GM21529 (cell line): ENCODE measurements around the gene MSN.

Experiments
- ATAC-seq: cut with Tn5 transposase; IDR thresholded peaks from one replicate; pipeline ENCODE4 v1.9.1; 2021; ENCODE audit not compliant: unreplicated experiment

MSN gene

DNA sequence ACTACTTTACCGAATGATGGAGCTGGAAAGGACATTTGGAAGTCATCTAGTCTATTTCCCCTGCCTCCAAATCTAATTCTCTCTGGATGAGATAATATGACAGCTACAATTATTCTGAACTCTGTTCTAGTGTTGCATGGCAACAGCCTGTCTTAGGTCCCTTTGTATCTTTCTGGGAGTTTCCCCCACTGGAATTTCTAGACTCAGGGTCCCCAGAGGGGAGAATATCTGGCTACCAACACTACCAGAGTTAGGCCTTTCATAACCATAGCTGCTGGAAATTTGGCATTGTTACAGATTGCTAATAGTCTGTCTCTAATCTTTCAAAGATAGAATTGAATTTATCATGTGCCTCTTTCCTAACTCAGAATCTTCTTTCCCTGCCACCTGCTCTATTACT lies 4.5 kb downstream of the MSN start:
- ATAC-seq = no peak

DNA sequence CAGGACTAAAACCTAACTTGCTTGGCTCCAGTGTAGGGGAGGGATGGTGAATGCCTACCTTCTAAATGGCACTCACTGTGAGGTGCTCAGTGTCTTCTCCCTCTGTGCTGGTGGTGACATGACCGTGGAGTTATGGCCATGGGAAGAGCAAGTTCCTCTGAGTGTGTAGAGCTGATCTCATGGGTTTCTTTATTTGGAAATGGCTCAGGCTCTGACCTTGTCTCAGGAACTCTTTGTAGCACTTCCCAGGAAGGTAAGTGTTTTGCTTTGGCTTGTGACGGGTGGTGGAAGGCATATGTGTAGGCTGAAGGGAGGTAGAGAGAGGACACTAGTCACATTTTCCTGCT lies 6.4 kb downstream of the MSN start:
- ATAC-seq = no peak

DNA sequence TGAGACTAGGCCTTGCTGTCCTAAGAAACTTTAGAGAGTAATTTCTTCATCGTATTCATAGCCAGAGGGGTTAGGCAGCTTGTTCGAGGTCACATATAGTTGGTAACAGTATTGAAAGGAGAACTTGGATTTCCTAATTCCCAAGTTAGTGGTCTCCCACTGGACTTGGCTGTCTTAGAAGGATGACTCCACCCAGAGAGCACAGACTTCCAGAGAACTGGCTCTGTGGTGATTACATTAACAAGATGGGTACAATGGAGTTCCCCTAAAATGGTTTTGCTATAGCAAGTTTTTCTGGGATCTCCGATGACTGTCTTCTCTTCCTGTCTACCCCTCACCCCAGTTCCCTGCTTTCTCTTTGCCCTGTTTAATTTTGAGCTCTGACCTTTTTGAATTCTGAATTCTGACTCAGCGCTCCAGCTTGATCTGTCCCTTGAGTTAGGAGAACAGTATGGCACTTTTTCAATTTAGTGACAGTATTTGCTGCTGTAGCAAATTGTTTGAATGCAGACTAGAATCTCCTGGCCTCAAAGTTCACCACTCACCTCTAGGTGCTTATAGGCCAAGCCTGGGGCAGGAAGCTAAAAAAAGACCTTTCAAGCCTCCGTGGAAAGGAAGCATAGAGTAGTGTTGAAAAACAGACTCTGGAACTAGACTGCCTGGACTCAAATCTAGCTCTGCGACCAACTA lies 6.9 kb downstream of the MSN start:
- no peak for ATAC-seq

DNA sequence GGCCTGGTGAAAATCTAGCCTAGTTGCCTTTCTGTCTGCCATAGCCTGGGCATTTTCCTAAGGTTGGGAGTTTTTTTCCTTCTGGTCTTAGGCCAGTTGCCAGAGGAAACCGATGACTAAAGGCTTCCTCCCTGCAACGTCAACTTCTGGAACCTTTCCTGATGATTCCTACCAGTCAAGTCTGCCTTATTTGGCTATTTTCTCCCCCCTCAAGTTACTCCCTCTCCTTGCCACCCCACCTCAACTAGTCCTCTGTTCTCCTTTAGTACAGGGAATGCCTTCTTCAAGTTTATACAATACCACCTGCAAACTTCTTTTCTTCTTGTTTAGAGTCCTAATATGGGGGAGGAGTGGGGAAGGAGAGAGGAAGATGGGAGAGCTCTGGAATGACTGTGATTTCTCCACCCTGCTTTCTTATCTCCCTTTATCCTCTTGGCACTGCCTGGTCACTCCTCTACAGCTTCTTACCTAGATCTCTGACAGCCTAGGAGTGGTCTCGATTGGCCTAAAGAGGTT lies 10.6 kb downstream of the MSN start:
- no peak for ATAC-seq

DNA sequence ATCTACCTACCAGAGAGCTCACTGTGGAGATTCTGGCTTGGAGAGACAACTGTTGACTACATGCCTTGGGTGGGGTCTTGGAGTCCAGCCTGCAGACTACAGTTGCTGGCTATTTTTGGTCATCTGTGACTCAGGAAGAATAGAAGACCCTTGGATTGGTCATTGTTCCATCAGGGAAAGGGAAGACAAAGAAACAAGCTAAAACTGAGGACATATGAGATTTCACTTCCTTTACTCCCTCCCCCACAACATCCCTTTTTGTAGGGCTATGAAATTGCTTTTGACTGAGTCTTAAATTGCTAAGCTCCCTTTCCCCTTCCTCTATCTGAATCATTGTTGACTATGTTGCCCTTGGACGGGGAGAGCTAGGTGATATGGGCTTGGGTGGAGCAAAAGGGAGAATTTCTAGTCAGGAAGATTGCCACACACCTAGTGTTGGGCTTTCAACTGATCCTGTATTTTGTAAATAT lies 11.7 kb downstream of the MSN start:
- ATAC-seq = no peak

DNA sequence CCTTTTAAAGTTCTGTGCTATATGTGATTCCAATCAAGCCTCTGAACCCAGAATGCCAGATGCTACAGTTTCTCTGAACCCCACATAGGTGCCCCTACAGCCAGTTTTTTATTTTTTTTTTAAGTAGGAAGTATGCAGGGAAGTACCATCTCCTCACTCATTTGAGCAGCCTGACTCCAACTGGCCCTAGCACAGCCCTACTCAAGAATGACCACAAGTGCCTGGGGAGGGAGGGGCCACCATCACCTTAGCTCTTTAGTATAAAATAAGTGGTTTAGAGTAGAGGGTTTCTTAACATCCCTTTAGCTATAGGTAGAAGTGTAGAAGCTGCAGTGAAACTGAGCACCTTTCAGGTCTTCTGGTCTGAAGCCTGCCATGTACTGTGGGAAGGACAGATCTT lies 14.4 kb downstream of the MSN start:
- ATAC-seq = no peak

DNA sequence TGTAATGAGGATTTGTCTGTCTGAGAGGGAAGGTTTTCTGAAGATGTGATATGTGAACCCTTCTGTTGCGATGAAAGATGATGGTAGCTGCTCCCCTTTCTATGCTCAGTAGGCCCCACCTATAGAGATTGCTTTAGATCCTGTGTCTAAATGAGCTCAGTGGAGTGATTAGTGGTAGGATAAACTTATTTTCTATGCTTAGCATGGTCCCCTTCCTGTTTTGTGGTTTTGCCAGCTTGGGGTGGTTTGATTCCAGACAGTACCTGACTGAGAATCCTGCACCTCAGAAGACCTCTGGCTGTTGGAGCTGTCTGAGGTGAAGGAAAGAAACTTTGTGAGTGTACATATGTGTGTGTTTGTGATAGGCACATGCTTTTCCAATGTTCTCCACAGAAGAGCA lies 17.7 kb downstream of the MSN start:
- ATAC-seq = no peak

DNA sequence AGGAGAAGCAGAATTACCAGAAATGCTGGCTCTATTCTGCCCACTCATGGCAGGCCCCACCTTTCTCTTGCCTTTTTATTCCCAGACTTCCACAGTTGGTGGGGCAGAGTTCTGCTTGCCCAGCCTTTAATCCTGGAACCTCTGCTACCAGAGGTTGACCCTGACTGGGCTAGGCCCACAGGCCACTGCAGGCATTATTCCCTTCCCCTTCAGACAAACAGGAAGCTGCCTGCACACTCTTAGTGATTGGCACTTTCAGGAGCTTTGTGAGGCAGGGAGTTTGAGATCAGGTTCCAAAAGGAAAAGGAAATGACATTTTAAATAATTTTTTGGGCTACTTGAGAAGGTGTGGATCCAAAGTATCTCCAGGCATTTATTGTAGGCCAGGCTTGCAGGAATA lies 18.8 kb downstream of the MSN start:
- no peak for ATAC-seq

DNA sequence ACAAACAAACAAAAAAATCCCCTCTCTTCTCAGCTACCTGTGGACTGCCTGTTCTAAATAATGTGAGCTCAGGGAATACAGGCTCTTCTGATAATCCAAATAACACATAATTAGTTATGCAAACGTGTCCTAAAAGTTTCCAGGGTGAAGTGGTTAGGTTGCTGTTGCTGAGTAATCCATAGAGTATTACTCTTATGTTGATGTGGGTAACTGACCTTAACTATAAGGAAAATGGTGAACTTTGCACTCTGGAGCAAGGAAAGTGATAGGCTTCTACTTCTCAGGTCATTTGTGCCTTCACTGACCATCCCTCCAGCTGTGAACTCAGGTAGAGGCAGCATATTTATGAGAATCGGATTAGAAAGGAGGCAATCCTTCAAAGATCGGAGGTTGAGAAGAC lies 19.9 kb downstream of the MSN start:
- no peak for ATAC-seq

DNA sequence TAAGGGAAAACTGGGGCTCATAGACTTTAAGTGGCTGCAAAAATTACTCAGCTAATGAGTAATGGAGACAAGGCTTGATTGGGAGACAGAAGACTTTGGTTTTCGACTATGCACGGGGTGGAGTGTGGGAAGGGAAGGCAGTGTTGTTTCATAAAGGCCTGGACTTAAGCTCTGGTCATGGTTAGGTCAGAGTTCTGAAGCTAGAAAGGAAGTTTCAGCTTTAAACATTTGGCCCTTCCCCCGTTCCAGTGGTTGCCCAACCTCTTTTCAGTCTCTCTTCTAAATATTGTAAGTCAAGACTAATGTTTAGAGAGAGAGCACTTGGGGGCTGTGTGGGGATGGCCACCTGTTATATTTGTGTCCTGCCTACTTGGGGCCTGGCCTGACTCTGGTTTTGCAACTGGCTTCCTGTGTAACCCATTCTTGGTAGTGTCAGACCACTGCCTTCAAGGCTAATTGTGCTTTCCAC lies 21.0 kb downstream of the MSN start:
- peak; percentile 91 for ATAC-seq

DNA sequence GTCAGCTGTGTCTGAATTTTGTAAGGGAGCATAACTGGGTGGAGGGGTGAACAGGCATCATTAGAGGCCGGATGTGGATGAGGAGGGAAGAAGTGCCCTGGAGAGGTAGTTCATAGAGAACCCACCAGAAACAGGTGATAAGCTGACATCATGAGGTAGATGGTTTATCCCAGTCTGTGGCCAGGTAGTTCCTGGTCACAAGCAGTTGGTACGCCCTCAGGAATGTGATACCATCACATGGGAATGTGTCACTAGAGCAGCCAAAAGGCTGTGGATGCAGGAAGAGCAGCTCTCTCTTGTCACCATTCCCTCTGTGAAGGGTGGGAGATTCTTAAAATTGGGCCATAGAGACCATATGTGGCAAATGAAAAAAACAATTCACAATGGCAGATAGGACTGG lies 21.9 kb downstream of the MSN start:
- ATAC-seq = no peak

DNA sequence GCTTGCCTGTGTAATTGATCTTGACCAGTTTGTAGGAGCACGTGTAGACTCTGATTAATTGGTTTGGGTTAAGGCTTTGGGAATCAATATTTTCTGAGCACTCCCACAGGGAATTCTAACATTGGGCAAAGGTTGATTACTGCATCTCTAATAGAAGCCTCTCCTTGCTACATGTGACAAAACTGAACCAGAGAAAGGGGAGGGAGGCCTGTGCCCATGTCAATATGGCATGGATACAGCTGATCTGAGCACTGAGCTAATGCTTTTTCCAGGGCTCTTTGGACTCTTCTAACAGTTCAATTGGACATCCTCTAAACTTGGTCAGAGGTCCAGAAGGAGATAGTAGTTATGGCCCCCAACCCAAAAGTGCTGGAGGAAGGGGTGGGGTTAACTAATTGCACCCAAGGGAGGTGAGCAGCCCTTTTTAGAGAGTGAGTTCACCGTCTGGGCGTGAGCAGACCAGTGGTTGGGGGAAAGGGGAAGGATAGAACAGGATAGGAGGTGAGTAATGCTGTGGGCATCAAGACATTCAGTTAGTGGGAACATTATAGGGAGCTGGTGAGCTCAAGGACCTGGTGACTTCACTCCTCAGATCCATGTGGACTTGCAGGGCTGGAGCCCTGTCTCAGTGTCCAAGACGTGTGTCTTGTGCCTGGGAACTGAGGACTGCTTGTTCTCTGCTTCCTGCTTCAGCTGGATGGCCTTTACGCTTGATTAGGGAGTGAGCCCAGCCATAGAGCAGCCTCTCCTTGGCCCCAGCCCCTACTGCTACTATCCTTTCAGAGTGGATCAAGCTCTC lies 22.8 kb downstream of the MSN start:
- no peak for ATAC-seq

DNA sequence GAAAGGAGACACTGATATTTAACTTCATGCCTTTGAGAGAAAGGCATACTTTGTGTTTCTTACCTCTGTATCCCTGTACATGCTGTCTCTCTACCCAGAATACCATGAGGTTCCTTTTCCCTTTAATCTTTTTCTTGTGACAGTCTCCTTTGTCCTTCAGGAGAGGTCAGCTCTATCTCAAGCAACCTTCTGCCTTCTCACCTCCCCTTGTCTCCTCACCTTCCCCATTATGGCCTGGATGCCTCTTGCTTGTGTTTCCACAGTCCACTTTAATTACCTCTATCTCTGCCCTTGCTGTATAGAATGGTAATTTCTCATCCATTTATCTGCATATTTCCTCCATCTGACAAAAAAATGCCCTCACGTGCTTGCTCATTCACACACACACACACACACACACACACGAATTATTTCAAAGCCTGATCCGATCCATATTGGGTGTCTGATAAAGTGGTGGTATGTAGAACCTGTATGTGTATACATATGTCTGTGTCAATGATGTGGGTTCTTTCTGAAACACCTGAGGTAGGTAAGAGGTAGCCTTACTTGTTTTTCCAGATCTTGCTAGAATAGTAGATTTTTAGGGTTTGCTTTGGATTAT lies 28.5 kb downstream of the MSN start:
- ATAC-seq = no peak

DNA sequence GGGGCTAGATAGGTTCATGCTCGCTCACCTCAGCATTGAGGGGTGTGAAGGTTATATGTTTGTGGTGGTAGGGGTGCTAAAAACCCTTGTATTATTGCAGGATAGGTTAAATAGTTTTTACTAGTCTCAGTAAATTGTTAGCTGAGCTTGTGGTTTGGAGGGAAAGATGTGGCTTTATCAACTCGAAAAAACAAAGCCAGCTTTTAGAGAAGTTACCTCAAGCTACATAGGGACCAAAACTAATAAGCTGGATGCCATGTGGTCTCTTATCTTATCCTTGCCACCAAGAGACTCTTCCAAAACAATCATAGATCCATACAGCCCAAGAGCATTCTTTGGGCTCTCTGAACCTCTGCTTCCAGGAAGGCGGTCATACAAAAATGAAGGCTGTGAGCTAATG lies 29.2 kb downstream of the MSN start:
- no peak for ATAC-seq

DNA sequence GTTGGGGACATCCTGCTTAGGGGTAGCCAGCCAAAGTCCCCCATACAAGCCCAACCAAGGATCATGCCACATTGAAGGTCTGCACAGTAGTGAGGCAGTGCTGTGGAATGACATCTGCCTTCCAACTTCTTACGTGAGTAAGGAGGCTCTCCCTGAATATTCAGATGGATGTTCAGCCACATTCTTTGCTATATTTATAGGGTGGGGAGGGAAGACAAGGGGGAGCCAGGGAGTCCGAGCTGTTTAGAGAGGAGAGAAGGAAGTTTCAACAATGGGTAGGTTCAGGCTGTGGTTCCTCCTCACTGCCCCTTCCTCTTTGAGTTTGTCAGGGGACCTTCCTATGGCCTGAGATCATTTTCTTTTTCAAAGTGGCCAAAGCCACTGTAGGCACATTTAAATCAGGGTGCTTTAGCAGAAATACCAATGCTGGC lies 29.8 kb downstream of the MSN start:
- no peak for ATAC-seq

DNA sequence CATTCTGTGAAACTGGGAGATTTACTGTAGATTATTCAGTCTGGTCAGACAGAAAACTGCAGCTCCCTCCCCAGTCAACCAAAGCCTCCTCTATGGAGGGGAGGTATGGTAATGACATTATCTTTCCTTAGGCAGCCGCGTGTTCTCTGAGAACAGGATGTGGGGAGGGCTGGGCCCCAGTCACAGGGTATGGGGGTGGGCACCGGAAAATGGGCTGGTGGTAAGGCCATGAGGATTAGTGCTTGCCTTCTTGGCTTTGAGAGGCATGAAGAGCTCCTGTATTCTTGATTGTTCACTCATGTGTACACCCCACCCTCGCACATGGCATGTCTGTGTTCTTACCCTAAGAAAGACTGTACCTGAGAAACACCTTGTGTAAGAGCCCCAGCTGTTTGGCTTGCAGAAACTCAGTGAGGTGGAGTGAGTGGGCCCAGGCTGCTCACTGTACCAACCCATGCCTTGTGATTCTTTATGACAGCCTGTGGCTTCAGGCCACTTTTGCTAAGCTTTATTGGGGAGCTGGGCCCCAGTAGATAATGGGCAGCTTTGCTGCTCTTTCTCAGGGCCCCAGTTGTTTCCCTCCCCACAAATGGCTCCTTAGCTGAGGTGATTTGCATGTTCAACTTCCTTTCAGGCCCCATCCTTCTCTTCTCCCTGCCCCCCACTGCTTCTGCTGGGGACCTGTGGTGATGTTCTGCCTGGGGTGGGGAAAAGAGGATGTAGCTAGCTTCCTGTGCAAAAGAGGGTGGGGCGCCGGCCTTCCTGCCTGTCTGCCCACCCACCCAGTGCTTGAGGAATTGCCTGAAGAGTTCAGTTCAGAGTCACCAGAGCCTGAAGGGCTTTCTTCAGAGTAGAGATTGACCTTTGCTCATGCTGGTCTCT lies 30.7 kb downstream of the MSN start:
- ATAC-seq = peak; percentile 65

DNA sequence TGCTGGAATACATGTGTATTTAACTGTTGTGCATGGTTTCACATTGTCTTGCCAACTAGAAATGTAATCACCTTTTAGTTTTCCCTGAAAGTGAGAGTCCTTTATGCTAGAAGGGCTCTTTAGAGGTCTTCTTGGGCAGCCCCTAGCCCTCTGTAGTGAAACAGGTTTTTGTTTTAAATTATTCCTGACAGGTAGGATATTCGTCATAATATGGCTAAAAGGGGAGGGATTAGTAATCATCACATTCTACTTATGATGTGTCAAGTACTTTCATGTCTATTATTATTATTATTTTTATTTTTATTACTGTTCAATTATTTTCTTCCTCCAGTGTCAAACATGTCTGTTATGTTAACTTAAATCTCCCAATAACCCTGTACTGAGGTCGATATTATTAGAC lies 35.5 kb downstream of the MSN start:
- no peak for ATAC-seq

DNA sequence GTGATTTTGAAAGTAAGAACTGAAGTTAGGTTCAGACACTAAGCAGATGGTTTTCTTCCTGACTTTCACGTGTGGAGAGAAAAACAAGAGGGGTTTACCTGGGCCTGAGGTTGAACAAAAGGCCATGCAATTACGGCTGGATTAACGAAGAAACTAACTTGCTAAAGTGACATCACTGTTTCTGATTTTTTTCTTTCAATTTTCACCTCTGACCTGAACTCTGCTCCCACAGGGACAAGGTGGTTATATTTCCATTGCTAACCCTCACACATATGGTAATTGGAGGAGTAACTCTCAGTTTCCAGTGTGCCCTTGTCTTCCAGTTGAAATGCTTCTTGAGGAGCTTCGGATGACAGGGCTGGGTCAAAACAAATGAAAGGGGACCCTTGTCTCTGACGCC lies 38.0 kb downstream of the MSN start:
- ATAC-seq = no peak

DNA sequence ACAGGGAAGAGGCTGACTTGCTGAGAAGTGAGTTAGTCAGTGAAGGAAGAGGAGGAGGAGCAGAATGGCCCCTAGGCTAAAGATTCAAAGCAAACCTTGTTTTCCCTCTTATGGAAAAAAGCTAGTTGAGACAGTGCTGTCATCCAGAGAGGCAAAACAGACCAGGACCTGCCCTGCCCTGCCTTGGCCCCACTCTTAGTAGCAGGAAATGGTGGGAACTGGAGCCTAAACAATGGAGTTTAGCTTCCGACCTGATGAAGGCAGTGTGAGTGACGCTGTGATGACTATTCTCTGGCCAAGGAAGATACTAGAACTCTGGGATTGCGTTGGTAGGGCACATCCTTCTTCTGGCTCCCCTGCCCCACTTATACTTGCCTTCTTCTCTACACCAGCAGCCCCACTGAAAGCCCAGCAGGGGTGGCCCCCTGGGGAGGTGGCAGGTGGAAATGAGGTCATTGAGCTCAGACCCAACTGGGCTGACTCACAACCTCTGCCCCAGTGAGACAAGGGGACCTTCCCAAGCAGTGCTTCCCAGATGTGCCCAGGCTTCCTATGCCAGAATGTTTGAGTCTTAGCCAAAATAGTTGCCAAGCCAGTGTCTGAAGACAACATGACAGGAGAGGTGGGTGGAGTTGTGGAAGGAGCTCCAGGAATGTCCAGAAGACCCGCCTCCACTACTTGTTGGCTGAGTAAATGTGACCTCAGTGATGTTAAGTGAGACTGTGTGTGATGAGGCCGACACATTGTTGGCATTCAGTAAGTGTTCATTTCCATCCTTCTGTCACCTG lies 38.8 kb downstream of the MSN start:
- ATAC-seq = peak; percentile 71

DNA sequence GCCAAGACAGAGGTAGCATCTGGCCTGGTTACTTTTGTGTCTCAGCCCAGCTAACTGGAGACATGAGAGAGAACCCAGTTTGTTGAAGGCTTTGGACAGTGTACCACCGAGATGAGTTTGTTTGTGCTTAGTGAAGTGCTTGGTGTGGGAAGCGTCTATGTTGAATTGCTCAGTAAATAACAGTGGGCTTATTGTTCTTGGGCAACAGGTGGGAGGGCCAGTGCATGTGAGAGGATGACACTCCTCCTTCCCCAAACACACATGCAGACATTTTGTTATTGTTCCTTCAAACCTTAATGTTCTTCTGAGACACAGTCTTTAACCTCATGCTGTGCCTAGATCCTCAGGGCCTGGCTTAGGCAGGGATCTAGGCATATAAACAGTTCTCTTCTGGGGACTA lies 39.7 kb downstream of the MSN start:
- no peak for ATAC-seq
